Adrenal gland (tissue), 12 donors: ENCODE measurements around the gene PDE10A. TPM values are rescaled to one million over a fixed set of nuclear protein-coding genes. Genes with fewer than 3 reads are reported as not detected.

Experiments
- DNase-seq, 7 donors: peaks; one replicate each; pipeline ENCODE4 v3.0.0-alpha.2; 2019 to 2020
- H3K27ac ChIP-seq, 5 donors: fragments of 200-600 bp; sonication (generic) in 4 of 5; 1 replicate in 3 of 5; 2 replicates in 2 of 5; pipeline versions ENCODE4 v1.5.1 to v1.8.0; 2016 to 2020; ENCODE audit warnings: mild to moderate bottlenecking in 1 of 5
- H3K27me3 ChIP-seq: fragments of 200-600 bp; 2 replicates; pipeline ENCODE4 v1.8.0; 2021
- H3K36me3 ChIP-seq, 2 donors: fragments of 200-600 bp; replicated peaks in 1 of 2; 1 replicate in 1 of 2; 2 replicates in 1 of 2; pipeline versions ENCODE4 v1.5.1 to v1.8.0; 2018 to 2022
- H3K4me1 ChIP-seq, 2 donors: fragments of 200-600 bp; replicated peaks in 1 of 2; 1 replicate in 1 of 2; 2 replicates in 1 of 2; pipeline versions ENCODE4 v1.5.1 to v1.8.0; 2018 to 2021
- H3K4me3 ChIP-seq, 4 donors: fragments of 200-600 bp; sonication (generic) in 3 of 4; one replicate each; pipeline ENCODE4 v1.5.1; 2016 to 2018
- H3K9me3 ChIP-seq, 3 donors: fragments of 200-600 bp; sonication (generic) in 1 of 3; replicated peaks in 1 of 3; 1 replicate in 2 of 3; 2 replicates in 1 of 3; pipeline versions ENCODE4 v1.5.1 to v1.8.0; 2016 to 2021
- POLR2A ChIP-seq, 2 donors: fragments of 450-650 bp; IDR thresholded peaks; one replicate each; pipeline ENCODE4 v1.6.1; 2017; ENCODE audit warnings: antibody characterized with exemption in 2 of 2, mild to moderate bottlenecking in 2 of 2, moderate library complexity in 1 of 2
- WGBS, 4 donors: extraction: QIAGEN DNeasy Blood & Tissue Kit in 2 of 4; methylation state at CpG; one replicate each; pipeline versions ENCODE4 v1.1.5 to v1.1.7; 2013 to 2017; 5-methylcytosine and 5-hydroxymethylcytosine counted together
- intact Hi-C, 2 donors: fragments of 100-400 bp; cut with DNase I; formaldehyde crosslinking; loops; one replicate each; pipeline versions ENCODE4 v1.14.1 to v1.15.0; 2022 to 2023
- polyA plus RNA-seq, 3 donors: library from polyadenylated mRNA; stranded (reverse); fragments of 200-250 nt in 2 of 3; fragments of 350-450 nt in 1 of 3; fragmentation: Illumina TruSeq in 1 of 3; extraction: RNeasy Lipid Tissue Mini Kit (QIAGEN cat#74804) in 1 of 3; gene quantifications; one replicate each; pipeline ENCODE4 v1.2.3, GENCODE V29; 2013 to 2014
- total RNA-seq, 9 donors: library from RNA; depleted of rRNA in 4 of 9; stranded (reverse); fragments of >200 nt in 4 of 9; fragments of 120-200 nt in 1 of 9; fragmentation: NEBNext Ultra II Directional in 1 of 9; extraction: Animal tissue kit (Norgen Biotek cat#: 25700) in 1 of 9; gene quantifications; one replicate each; pipeline versions ENCODE4 v1.1.0 to v1.2.4, GENCODE V29; 2013 to 2023
- TF ChIP-seq, protein P1 (sequence below), 6 experiments: fragments of 450-650 bp in 4 of 6; fragments of 200-600 bp in 2 of 6; sonication (generic) in 1 of 6; IDR thresholded peaks; 1 replicate in 5 of 6; 2 replicates in 1 of 6; pipeline versions ENCODE4 v1.5.1 to v1.8.0; 2016 to 2021; ENCODE audit warnings: antibody characterized with exemption in 6 of 6, mild to moderate bottlenecking in 2 of 6, moderate library complexity in 1 of 6
- donor health status: healthy with polysubstance abuse.
- donor health status: Bipolar disorder and iron deficiency.
- donor health status: DM: yes; HTN: yes; CAD: no.
- donor health status: DM: no; HTN: no; CAD: no.
- donor health status: DM: no; HTN: no; CAD: no.
- donor health status: DM: yes; HTN: yes; CAD: no.

Gene PDE10A
- total and polyA plus RNA-seq, 12 donors = 4.0 to 199 (median 27.8) TPM

DNA sequence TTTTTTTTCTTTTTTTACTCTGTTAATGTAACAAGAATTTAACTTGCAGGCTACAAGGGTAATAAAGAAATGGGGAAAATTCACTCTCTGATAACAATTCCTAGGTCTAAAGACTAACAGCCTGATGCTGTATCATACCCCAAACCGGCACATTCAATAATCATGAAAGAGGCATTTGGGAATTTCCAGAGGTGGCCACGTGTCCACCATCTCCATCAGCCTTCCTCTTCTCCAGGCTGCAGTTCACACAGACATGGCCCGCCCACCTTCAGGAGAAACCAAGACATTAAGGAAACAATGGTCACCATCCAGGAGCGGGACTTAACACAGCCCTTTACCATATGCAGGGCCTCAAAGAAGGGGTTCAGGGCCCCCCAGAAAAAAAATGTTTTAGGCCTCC lies 44.8 kb downstream of the PDE10A start:
- TF ChIP-seq, protein P1, sequence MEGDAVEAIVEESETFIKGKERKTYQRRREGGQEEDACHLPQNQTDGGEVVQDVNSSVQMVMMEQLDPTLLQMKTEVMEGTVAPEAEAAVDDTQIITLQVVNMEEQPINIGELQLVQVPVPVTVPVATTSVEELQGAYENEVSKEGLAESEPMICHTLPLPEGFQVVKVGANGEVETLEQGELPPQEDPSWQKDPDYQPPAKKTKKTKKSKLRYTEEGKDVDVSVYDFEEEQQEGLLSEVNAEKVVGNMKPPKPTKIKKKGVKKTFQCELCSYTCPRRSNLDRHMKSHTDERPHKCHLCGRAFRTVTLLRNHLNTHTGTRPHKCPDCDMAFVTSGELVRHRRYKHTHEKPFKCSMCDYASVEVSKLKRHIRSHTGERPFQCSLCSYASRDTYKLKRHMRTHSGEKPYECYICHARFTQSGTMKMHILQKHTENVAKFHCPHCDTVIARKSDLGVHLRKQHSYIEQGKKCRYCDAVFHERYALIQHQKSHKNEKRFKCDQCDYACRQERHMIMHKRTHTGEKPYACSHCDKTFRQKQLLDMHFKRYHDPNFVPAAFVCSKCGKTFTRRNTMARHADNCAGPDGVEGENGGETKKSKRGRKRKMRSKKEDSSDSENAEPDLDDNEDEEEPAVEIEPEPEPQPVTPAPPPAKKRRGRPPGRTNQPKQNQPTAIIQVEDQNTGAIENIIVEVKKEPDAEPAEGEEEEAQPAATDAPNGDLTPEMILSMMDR (IDR thresholded peaks at IDR 0.05) = no peak
- no peak for TF ChIP-seq POLR2A (IDR thresholded peaks at IDR 0.05)
- no peaks in the 10 kb centered on the region for H3K9me3 ChIP-seq
- intact Hi-C loops = no loop called here
- H3K27ac ChIP-seq = no peak overlapping the region
- H3K4me1 ChIP-seq = peaks cover 0 to 13% of the 10 kb centered on the region in 2 donors
- H3K27me3 ChIP-seq = no peaks in the 10 kb centered on the region
- WGBS, 4 donors = 79 to 96% (median 85%) methylated on average over 4 of the region's 4 CpGs
- DNase-seq = no peak
- no peak overlapping the region for H3K4me3 ChIP-seq
- H3K36me3 ChIP-seq = no peaks in the 10 kb centered on the region

DNA sequence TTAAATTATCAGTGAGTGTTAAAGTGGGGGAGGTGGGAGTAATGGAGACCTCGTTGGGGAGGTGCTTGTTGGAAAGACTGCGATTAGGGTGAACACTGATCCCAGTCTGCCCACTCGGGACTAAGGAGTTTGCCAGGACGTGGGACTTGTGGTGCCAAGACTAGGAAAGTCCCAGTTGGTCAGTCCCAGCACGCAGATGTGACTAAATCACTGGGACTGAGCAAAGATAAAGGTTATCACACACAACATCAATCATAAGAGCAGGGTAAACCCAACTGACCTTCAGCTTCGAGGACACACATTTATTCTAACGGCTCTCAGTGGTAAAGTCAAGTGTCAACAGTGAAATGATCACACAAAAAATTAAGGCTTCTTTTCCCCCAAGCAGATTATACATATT lies 45.5 kb downstream of the PDE10A start:
- no peaks in the 10 kb centered on the region for H3K36me3 ChIP-seq
- TF ChIP-seq, protein P1 (IDR thresholded peaks at IDR 0.05) = no peak
- TF ChIP-seq POLR2A (IDR thresholded peaks at IDR 0.05) = no peak
- 35 to 44% (median 39%) methylated on average over 7 of the region's 7 CpGs for WGBS, 4 donors

DNA sequence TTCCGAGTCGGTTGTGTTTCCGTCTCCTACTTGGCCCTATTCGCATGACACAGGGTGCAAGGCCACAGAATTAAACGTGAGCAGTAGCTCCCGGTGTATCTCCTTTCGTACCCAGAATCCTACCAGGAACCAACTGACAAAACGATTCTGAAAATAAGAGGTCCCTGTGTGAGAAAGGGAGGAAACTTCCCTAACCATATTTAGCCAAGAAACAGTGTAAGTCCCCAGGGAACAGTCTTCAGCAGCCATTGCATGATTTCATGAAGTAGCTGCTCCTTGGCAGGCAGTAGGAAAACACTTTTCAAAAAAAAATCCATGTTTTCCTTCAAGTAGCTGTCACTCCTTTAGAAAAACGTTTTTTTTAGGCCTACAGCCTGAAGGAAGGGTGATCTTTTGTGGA lies 46.9 kb downstream of the PDE10A start:
- Histone ChIP-seq H3K4me3 (no peak overlapping the region), H3K9me3 (no peaks in the 10 kb centered on the region), H3K36me3 (no peaks in the 10 kb centered on the region), H3K4me1 (peaks cover 0 to 13% of the 10 kb centered on the region in 2 donors), H3K27ac (no peak overlapping the region), H3K27me3 (no peaks in the 10 kb centered on the region)
- TF ChIP-seq, protein P1 (IDR thresholded peaks at IDR 0.05) = no peak
- TF ChIP-seq POLR2A (IDR thresholded peaks at IDR 0.05) = no peak
- intact Hi-C loops = no loop called here
- WGBS, 4 donors = 58 to 69% (median 63%) methylated on average over 9 of the region's 9 CpGs
- no peak for DNase-seq

More for the DNA sequence above, 45.5 kb downstream of the PDE10A start:
- no peak overlapping the region for H3K27ac ChIP-seq
- peak; percentile 22 to 55 (median 42) for DNase-seq
- H3K27me3 ChIP-seq = no peaks in the 10 kb centered on the region
- H3K9me3 ChIP-seq = no peaks in the 10 kb centered on the region
- intact Hi-C loops = no loop called here
- H3K4me1 ChIP-seq = peaks cover 0 to 13% of the 10 kb centered on the region in 2 donors
- no peak overlapping the region for H3K4me3 ChIP-seq

DNA sequence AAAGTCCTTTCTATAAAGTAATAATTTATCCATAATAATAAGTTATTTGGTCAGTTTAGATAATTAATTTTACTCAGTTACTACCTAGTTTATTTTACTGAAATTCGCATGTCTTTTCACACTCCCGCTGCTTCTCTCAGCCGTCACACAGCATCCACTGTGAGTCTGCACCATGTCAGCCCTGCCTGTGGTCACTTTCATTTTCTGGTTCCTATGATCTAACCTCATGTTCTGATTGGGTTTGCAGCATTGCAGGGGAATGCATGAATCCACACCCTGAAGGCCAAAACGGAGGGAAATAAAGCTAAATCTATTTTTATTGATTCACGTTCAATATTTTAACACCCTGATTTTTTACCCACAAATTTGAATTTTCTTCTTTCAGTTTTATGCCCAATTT lies 47.4 kb downstream of the PDE10A start:
- intact Hi-C loops = no loop called here
- 67 to 73% (median 69%) methylated on average over 5 of the region's 5 CpGs for WGBS, 4 donors
- TF ChIP-seq POLR2A (IDR thresholded peaks at IDR 0.05) = no peak
- TF ChIP-seq, protein P1 (IDR thresholded peaks at IDR 0.05) = no peak
- Histone ChIP-seq H3K9me3 (no peaks in the 10 kb centered on the region), H3K4me1 (peaks cover 0 to 13% of the 10 kb centered on the region in 2 donors), H3K27me3 (no peaks in the 10 kb centered on the region), H3K36me3 (no peaks in the 10 kb centered on the region), H3K27ac (no peak overlapping the region), H3K4me3 (no peak overlapping the region)
- peak in 1 of 7 donors; percentile 63 for DNase-seq
